ENCODE measurements around the gene KRTAP3-1.
"Not testable (repeated sequence)": the region's sequence is repeated elsewhere in the genome, so short reads cannot be mapped to it uniquely, and the experiment has no call there.

KRTAP3-1 gene

GRCh38 chr17:41001795-41002194, 7.1 kb downstream of the KRTAP3-1 start:
- no peak for DNase-seq (ENCODE audit: low read depth)
- TF ChIP-seq, protein P1, sequence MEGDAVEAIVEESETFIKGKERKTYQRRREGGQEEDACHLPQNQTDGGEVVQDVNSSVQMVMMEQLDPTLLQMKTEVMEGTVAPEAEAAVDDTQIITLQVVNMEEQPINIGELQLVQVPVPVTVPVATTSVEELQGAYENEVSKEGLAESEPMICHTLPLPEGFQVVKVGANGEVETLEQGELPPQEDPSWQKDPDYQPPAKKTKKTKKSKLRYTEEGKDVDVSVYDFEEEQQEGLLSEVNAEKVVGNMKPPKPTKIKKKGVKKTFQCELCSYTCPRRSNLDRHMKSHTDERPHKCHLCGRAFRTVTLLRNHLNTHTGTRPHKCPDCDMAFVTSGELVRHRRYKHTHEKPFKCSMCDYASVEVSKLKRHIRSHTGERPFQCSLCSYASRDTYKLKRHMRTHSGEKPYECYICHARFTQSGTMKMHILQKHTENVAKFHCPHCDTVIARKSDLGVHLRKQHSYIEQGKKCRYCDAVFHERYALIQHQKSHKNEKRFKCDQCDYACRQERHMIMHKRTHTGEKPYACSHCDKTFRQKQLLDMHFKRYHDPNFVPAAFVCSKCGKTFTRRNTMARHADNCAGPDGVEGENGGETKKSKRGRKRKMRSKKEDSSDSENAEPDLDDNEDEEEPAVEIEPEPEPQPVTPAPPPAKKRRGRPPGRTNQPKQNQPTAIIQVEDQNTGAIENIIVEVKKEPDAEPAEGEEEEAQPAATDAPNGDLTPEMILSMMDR (IDR thresholded peaks at IDR 0.05; ENCODE audit: low read depth, low read length, missing control alignments) = no peak
- H3K4me3 ChIP-seq (ENCODE audit: low read depth, low read length) = no peak overlapping the region

- H3K4me3 ChIP-seq (ENCODE audit: low read depth, low read length); DNase-seq (ENCODE audit: low read depth): not testable (repeated sequence)
Observed at GRCh38 chr17:40999563-40999962, 9.4 kb downstream of the KRTAP3-1 start, which contains the start of gene KRTAP3-2. Gene KRTAP3-2 (minus strand): TSS chr17:40999906. CDS start chr17:40999853, 53 bp downstream.

- TF ChIP-seq, protein P1 (IDR thresholded peaks at IDR 0.05; ENCODE audit: low read depth, low read length, missing control alignments) = no peak
- no peak for DNase-seq (ENCODE audit: low read depth)
- no peak overlapping the region for H3K4me3 ChIP-seq (ENCODE audit: low read depth, low read length)
Observed at GRCh38 chr17:40997361-40997760, 11.6 kb downstream of the KRTAP3-1 start.

DNA sequence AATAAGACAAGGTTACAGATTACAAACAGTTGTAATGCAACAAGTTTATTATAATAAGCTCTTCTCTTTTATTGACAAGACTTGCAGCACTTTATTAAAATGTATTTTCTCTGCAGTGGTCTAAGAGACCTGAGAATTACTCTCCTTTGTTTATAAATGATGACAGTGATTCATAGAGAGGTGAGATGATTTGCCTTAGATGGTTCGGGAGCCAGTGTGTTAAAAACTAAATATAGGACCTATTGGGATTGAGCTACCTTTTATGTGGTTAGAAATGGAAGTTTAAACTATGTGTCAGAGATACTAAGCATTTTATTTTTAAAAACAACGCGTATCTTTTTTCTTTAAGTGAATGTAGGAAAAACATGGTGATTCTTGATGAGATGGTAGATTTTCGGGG, 12.1 kb downstream of the KRTAP3-1 start:
- DNase-seq (ENCODE audit: low read depth) = no peak
- H3K4me3 ChIP-seq (ENCODE audit: low read depth, low read length) = no peak overlapping the region
- TF ChIP-seq, protein P1 (IDR thresholded peaks at IDR 0.05; ENCODE audit: low read depth, low read length, missing control alignments) = no peak

DNA sequence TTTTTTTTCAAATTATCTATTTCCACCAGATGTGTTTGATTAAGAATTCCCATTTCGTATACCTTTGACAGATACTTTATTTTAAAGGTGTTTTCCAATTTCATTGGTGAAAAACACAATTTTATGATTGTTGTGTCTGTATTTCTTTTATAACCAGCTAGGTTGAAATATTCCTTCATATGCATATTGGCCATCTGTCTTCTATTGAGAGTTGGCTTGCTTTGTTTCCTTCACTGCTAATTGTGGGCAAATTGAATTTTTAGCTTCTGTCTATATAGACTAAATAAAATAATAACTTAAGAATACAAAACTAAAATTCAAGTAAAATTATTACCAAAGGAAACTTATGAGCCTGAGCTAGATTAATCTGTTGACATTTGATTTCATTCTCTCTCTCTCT, 13.8 kb downstream of the KRTAP3-1 start:
- no peak for DNase-seq (ENCODE audit: low read depth)
- no peak overlapping the region for H3K4me3 ChIP-seq (ENCODE audit: low read depth, low read length)

DNA sequence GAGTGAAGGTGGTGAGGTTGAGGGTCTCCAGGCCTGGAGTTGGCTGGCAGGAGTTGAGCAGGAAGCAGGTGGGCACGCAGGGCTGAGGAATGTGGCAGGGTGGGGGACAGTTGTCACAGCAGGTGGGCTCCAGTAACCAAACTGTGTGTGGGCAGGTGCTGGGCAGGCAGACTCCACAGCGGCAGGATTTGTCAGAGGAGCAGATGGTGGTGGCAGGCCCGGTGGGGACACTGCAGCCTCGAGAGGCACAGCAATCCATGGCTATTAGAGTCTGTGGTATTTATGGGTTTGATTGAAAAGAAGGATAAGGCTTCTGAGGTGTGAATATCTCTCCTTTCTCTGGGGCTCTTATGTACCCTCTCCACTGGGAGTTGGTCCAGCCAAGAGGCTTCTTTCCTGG, 15.1 kb downstream of the KRTAP3-1 start, which contains the start of gene KRTAP3-3:
Gene KRTAP3-3 (minus strand): TSS at position 326 of the 400 bp plus-strand sequence. CDS start 67 bp downstream, at position 259.
- DNase-seq (ENCODE audit: low read depth) = no peak
- TF ChIP-seq, protein P1 (IDR thresholded peaks at IDR 0.05; ENCODE audit: low read depth, low read length, missing control alignments) = no peak
- no peak within 1 kb of the TSS for H3K4me3 ChIP-seq (ENCODE audit: low read depth, low read length)

More for the DNA sequence above, 13.8 kb downstream of the KRTAP3-1 start:
- TF ChIP-seq, protein P1 (IDR thresholded peaks at IDR 0.05; ENCODE audit: low read depth, low read length, missing control alignments) = no peak

DNA sequence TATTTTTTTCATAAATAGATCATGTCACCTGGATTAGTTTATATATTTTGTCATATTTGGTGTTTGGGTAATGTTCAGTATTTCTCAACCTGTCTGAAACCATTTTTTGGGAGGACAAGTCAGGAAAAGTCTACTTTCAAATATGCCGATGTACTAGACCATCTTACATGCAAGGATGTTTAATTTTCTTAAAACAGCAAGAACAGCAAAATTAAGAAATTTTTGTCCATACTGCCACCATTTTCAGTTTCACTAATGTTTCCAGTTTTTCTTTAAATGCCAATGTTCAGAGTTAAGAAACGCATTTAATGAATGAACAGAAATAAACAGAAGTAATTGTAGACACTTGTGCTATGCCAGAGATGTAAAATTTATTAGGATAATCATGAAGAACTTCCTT, 15.8 kb downstream of the KRTAP3-1 start:
- TF ChIP-seq, protein P1 (IDR thresholded peaks at IDR 0.05; ENCODE audit: low read depth, low read length, missing control alignments) = no peak
- DNase-seq (ENCODE audit: low read depth) = no peak
- no peak overlapping the region for H3K4me3 ChIP-seq (ENCODE audit: low read depth, low read length)

Measured in GM12864 (cell line).